ENCODE results near the gene DPP6.

- TF ChIP-seq EZH2 (IDR thresholded peaks at IDR 0.05; ENCODE audit: low read depth, low read length, severe bottlenecking) (no peak), CTCF (IDR thresholded peaks at IDR 0.05; ENCODE audit: control extremely low read depth in 1 of 3, insufficient read depth in 1 of 3, low read depth in 1 of 3, low read length in 3 of 3) (no peak), KDM4A (IDR thresholded peaks at IDR 0.05; ENCODE audit: low read depth, low read length, severe bottlenecking) (no peak), POLR2AphosphoS5 (IDR thresholded peaks at IDR 0.05; ENCODE audit: low read depth, low read length) (no peak), BRCA1 (IDR thresholded peaks at IDR 0.05; ENCODE audit: low read depth, low read length) (no peak), RNF2 (IDR thresholded peaks at IDR 0.05; ENCODE audit: borderline replicate concordance, low read depth, low read length, missing control alignments, poor library complexity, severe bottlenecking) (no peak), CREB1 (IDR thresholded peaks at IDR 0.05) (no peak), SRF (IDR thresholded peaks at IDR 0.05; ENCODE audit: low read depth, low read length) (no peak), HDAC6 (IDR thresholded peaks at IDR 0.05; ENCODE audit: low read depth, low read length) (no peak), POLR2A (IDR thresholded peaks at IDR 0.05; ENCODE audit: control extremely low read depth in 1 of 2, low read depth in 2 of 2, low read length in 2 of 2) (no peak), SP1 (IDR thresholded peaks at IDR 0.05; ENCODE audit: low read depth, low read length) (no peak)
These were observed 879.7 kb downstream of the DPP6 start for GRCh38 chr7:154931906-154932305.
